ENCODE measurements around the gene SWT1.

The SWT1 gene

GRCh38 chr1:185156854-185157598 is at the start of gene SWT1, which contains the start of gene TRMT1L:
Gene SWT1, plus strand, starts transcription at chr1:185157167. Its CDS starts 3,675 bp downstream, at chr1:185160842.
Gene TRMT1L, minus strand, starts transcription at chr1:185156953. Its CDS starts 241 bp downstream, at chr1:185156712.
- DNase-seq: peak; percentile 99

GRCh38 chr1:185108321-185108720 is 48.6 kb upstream of the SWT1 start:
- no peak for DNase-seq

GRCh38 chr1:185110145-185110544 is 46.8 kb upstream of the SWT1 start:
- no peak for DNase-seq

- no peak for DNase-seq
Observed at GRCh38 chr1:185111873-185112272, 45.1 kb upstream of the SWT1 start.

- no peak for DNase-seq
Observed at GRCh38 chr1:185112356-185112755, 44.6 kb upstream of the SWT1 start.

- no peak for DNase-seq
Observed at GRCh38 chr1:185129708-185130107, 27.3 kb upstream of the SWT1 start.

- no peak for DNase-seq
Observed at GRCh38 chr1:185132534-185132933, 24.4 kb upstream of the SWT1 start.

GRCh38 chr1:185137896-185138545 is 18.9 kb upstream of the SWT1 start:
- DNase-seq: no peak

GRCh38 chr1:185139246-185139645 is 17.7 kb upstream of the SWT1 start:
- no peak for DNase-seq

- no peak for DNase-seq
Observed at GRCh38 chr1:185144233-185144632, 12.7 kb upstream of the SWT1 start.

GRCh38 chr1:185151215-185151614 is 5.8 kb upstream of the SWT1 start:
- DNase-seq: no peak

- DNase-seq: no peak
Observed at GRCh38 chr1:185152187-185152767, 4.7 kb upstream of the SWT1 start.

GRCh38 chr1:185154912-185155513 is 2.0 kb upstream of the SWT1 start:
- no peak for DNase-seq

GRCh38 chr1:185155600-185156287 is 1.2 kb upstream of the SWT1 start:
- DNase-seq: no peak

GRCh38 chr1:185156288-185156853 is 596 bp upstream of the SWT1 start:
- no peak for DNase-seq

GRCh38 chr1:185157599-185158412 is 839 bp downstream of the SWT1 start:
- DNase-seq: no peak

- DNase-seq: no peak
Observed at GRCh38 chr1:185158800-185159199, 1.8 kb downstream of the SWT1 start.

GRCh38 chr1:185159966-185160365 is 3.0 kb downstream of the SWT1 start:
- no peak for DNase-seq

- no peak for DNase-seq
Observed at GRCh38 chr1:185162491-185162890, 5.5 kb downstream of the SWT1 start.

- no peak for DNase-seq
Observed at GRCh38 chr1:185166106-185166505, 9.1 kb downstream of the SWT1 start.

- DNase-seq: peak; percentile 48
Observed at GRCh38 chr1:185170291-185170848, 13.4 kb downstream of the SWT1 start.
